Retinal pigment epithelial cell (primary cell): ENCODE measurements around the gene KSR2.

Source experiments
- DNase-seq: peaks from one replicate; pipeline ENCODE4 v3.0.0-alpha.2; 2010; ENCODE audit warnings: low read depth
- H3K4me3 ChIP-seq: 2 replicates; pipeline ENCODE4 v1.5.1; 2011; ENCODE audit warnings: mild to moderate bottlenecking, low read length, control low read depth, moderate library complexity
- CTCF ChIP-seq: conservative IDR thresholded peaks from 2 replicates; pipeline ENCODE4 v1.5.1; 2011; ENCODE audit warnings: low read depth, low read length, control low read depth, inconsistent platforms

Gene KSR2

DNA sequence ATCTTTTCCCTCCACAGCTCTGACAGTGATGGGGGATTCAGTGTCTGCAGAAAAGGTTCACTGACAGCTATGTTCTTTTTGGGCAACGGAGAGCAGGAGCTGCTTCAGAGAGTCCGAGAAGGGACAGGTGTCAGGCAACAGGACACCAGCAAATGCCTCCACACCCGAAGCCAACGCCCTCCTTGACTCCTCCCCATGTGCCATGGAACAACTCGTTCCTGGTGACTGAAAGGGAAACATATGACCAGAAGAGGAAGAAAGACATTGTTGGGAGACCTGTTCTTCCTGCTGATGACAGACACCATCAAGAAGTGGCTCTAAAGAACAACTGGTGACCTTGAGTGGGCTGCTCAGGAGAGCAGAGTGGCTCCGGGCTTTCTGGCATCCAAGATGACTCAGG, 435.1 kb downstream of the KSR2 start:
- H3K4me3 ChIP-seq: no peak overlapping the region
- no peak for DNase-seq
- TF ChIP-seq CTCF: no peak

DNA sequence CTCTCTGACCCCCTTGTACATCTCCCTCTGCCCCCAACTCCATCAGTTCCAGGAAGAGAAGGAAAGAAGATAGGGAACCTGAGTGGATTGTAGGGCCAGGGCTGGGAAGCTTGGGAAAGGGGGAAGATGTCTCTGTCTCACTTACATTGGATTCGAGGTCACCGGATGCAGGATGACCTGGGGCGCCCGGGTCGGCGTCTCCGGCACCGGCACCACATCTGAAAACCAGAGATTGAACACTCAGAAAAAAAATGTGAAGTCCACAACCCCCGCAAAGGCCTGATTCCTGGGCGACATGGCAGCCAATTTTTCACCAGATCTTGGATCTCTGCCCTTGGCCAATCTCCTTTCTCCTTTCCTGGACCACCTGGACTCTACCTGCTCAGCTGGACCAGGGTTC, 438.0 kb downstream of the KSR2 start:
- no peak overlapping the region for H3K4me3 ChIP-seq
- no peak for TF ChIP-seq CTCF
- DNase-seq: no peak

DNA sequence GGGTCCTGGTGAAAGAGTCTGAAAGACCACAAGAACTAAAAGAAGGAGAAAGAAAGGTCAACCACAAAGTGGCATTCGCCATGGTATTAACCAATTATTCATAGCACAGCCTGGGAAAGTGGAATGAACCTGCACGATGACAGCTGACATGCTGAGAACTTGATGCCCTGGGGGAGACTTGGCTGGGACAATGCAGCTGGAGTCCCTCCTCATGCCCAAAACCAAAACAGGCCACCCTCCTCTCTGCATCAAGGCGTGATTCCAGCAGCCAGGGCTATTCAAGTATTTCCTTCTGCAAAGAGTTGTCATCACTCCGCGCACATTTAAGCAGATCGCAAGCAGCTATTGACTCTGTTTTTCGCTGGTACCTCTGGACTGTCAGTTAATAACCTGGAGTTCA, 440.3 kb downstream of the KSR2 start:
- TF ChIP-seq CTCF: no peak
- H3K4me3 ChIP-seq: no peak overlapping the region
- DNase-seq: no peak

GRCh38 chr12:117527479-117527855, 441.3 kb downstream of the KSR2 start:
- TF ChIP-seq CTCF: no peak
- no peak overlapping the region for H3K4me3 ChIP-seq
- DNase-seq: no peak

GRCh38 chr12:117526757-117527478, 441.9 kb downstream of the KSR2 start:
- H3K4me3 ChIP-seq: no peak overlapping the region
- DNase-seq: no peak
- TF ChIP-seq CTCF: no peak

DNA sequence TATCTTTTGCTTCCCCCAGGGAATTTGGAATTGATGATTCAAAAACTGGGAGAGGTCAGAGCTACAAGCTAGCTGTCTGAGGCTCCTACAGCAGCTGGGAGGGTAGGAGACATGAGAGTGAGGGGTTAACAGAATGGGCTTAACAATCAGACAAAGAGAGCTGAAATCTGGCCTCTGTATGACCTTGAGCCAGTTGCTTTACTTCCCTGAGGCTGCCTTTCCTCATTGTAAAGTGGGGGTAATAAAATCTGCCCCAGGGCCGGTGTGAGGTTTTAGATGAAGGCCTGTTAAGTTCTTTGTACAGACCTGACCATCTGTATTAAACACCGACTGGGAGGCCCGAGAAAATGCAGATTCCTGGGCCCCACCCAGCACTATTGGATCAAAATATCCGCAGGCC, 443.0 kb downstream of the KSR2 start:
- no peak for TF ChIP-seq CTCF
- DNase-seq: no peak
- H3K4me3 ChIP-seq: no peak overlapping the region

GRCh38 chr12:117524806-117525205, 444.0 kb downstream of the KSR2 start:
- TF ChIP-seq CTCF: no peak

More at GRCh38 chr12:117524806-117525205, 444.0 kb downstream of the KSR2 start:
- H3K4me3 ChIP-seq: no peak overlapping the region
- DNase-seq: no peak
